GM19438 (cell line): ENCODE results near the gene CRHBP.
"Not testable (repeated sequence)": the region's sequence is repeated elsewhere in the genome, so short reads cannot be mapped to it uniquely, and the experiment has no call there.

ENCODE experiments used
- ATAC-seq: cut with Tn5 transposase; IDR thresholded peaks from one replicate; pipeline ENCODE4 v1.9.1; 2021; ENCODE audit warnings: low read depth; ENCODE audit not compliant: unreplicated experiment

The CRHBP gene, protein sequence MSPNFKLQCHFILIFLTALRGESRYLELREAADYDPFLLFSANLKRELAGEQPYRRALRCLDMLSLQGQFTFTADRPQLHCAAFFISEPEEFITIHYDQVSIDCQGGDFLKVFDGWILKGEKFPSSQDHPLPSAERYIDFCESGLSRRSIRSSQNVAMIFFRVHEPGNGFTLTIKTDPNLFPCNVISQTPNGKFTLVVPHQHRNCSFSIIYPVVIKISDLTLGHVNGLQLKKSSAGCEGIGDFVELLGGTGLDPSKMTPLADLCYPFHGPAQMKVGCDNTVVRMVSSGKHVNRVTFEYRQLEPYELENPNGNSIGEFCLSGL

GRCh38 chr5:76952795-76953536 lies at the start of gene CRHBP:
Gene CRHBP (plus strand): TSS chr5:76953045. CDS start chr5:76953135, 90 bp downstream.
- ATAC-seq, result no peak

DNA sequence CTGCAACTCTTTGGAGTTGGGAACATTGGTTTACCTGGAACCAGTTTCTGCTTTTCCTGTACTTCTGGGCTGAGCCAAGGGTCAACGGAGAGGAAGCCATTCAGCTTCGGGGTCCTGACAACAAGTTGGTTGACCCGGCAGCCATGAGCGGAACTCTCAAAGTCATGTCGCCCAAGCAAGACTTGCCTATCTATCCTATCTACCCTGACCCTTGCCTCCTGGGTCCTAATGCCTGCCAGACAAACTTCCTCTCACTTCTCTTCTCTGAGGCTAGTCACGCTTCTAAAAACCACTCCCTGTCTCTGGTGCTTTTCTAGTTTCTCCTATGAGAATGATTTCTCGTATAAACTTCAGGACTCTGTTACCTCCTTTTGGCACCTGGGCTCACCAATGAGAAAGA lies 44.7 kb upstream of the CRHBP start:
- no peak for ATAC-seq

- not testable (repeated sequence) for ATAC-seq
Observed at GRCh38 chr5:76910344-76910933, 42.4 kb upstream of the CRHBP start.

DNA sequence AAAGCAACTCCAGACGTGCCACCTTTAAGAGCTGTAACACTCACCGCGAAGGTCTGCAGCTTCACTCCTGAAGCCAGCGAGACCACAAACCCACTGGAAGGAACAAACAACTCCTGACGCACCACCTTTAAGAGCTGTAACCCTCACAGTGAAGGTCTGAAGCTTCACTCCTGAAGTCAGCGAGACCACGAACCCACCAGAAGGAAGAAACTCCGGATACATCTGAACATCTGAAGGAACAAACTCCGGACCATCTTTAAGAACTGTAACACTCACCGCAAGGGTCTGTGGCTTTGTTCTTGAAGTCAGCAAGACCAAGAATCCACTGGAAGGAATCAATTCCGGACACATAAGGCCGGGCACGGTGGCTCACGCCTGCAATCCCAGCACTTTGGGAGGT lies 38.2 kb upstream of the CRHBP start:
- not testable (repeated sequence) for ATAC-seq

DNA sequence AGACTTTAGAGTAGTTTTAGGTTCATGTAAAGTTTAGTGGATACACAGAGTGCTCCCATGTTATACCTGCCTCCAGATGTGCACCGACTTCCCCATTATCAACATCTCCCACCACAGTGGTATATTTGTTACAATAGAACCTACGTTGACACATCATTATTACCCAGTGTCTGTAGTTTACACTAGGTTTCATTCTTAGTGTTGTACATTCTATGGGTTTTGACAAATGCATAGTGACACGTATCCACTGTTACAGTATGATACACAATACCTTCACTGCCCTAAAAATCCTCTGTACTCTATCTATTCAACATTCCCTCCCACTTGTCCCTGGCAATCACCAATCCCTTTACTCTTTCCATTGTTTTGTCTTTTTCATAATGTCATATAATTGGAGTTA lies 34.3 kb upstream of the CRHBP start:
- no peak for ATAC-seq

DNA sequence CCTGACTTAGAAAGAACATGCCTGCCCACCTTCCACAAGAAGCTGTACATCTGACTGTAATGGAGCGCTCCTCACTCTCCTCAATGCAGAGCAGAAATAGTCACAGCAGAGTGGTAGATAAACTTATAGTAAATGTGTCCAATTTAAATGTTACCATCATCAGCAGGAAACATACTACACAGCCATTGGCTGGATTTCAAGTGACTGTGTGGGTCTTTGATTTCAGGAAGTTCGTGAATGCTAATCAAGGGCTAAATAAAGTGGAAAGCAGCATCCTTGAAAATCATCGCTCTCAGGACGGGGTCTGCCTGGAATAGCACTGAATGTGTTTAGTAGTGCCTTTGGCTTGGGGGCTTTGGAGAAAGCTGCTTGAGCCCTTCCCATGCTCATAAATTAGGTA lies 32.4 kb upstream of the CRHBP start:
- ATAC-seq, result no peak

DNA sequence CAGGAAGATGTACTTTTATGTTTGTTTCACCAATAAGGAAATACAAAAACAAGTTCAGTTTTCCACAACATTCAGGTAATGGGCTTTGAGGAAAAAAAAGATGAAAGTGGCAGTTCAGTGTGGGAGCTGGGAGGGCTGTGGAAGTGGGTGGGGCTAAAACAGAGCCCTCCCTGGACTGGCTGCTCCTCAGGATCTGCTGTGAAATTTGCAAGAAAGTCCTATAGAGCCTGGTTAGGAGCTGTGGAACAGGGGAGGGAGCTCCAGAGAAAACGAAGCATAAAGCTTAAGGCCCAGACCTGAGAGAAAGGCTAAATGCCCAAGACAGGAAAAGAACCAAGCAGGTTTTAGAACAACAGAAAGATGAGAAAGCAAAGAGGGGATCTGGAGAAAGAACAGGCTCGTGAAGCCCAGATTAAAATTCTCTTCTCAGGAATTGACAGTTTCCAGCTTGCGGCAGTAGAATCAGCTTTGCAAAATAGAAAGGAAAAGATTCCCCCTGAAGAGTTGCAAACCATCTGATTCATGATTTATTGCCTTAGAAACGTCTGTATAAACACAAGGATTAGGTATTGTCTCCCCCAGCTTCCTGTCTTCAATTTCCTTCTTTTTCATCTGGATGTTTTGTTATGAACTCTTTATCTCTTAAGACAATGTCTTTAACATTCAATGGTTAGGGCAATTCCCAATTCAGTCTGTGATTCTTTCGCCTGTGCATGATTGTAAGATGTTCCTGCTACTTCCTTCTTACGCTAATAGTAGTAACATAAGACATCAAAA lies 26.3 kb upstream of the CRHBP start:
- ATAC-seq, result no peak

DNA sequence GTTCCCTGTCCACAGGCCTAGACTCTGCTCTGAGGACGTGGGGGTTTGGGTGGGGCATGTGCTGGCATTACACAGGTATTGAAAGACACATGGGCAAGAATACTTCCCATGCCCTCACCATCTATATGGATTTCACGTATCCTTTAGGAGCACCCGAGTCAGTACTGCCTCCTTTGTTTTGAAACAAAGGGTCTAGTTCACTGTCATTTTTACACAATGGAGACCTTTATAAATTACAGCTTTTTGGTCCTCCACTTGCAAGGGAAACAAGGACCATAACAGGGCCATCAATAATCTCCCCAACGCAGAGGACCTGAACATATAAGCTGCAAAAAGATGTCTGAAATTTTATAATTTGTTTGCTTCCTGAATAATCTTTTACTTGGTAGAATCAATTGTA lies 24.9 kb upstream of the CRHBP start:
- no peak for ATAC-seq

DNA sequence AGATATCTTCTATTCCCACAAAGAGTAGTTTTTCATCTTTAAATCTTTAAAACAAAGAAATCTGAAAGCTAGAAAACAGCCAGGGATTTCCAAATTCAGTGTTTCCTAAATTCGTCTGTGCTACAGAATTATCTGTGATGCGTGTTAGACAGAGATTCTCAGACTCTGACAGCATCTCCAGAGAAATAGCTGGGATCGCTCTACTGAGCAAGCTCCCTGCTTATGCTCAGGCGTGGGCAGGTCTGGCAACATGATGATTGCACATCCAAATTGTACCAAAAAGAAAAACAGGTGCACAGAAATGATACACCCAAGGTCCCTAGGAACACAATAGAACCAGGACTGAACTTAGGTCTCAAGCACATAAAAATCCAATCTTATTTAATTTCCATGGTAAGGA lies 22.8 kb upstream of the CRHBP start:
- no peak for ATAC-seq

- ATAC-seq, result no peak
Observed at GRCh38 chr5:76938177-76938576, 14.7 kb upstream of the CRHBP start.

DNA sequence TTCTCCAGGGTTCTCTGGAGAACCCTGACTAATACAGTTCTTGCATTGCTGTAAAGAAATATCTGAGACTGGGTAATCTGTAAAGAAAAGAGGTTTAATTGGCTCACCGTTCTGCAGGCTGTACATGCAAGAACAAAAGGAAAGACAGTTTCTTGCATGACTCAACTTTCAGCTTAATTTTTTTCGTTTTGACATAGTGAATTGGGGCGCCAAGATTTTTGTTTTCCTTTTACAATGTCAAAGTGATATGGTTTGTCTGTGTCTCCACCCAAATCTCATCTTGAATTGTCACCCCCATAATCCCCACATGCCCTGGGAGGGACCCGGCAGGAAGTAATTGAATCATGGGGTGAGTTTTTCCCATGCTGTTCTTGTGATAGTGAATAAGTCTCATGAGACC lies 11.8 kb upstream of the CRHBP start:
- ATAC-seq, result no peak

DNA sequence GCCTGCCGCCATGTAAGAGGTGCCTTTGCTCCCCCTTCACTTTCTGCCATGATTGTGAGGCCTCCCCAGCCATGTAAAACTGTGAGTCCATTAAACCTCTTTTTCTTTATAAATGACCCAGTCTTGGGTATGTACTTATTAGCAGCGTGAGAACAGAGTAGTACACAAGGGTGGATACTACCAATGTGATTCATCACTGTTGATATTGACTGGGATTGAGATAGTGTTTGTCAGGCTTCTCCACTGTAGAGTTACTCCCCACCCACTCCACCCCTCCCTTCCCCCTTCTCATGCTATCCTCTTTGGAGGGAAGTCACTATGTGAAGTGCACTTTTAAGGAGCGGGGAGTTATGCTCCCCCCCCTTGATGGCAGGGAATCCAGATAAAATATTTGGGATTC lies 11.4 kb upstream of the CRHBP start:
- no peak for ATAC-seq

DNA sequence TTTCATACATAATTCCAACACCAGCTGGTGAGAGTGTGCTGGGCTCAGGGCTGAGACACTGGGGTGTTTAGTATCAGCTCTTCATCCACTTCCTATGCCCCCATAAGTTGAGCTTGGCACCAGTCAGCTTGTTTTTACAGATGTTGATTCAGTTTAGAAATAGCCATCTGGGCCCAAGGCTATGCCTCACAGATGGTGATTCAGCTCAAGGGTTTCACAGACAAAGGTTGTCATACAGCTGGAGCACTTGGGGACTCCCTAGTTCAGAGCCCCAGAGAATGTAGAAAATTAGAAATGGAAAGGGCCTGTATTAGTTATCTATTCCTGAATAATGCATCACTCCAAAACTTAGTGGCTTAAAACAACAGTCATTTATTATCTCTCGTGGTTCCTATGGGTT lies 10.3 kb upstream of the CRHBP start:
- ATAC-seq, result no peak

DNA sequence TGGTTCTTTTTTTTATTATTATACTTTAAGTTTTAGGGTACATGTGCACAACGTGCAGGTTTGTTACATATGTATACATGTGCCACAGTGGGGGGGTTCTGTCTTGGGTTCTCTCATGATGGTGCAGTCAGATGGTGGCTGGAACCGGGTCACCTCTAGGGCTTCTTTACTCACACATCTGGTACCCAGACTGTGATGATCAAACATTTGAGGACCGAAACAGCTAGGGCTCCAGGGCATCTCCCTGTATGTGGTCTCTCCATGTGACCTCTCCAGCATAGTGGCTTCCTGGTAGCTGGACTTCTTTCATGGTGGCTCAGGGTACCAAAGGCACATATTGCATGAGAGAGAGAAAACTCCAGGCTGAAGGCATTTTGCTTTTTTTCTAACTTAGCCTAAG lies 9.8 kb upstream of the CRHBP start:
- no peak for ATAC-seq

GRCh38 chr5:76944638-76945037 lies 8.2 kb upstream of the CRHBP start:
- ATAC-seq, result no peak

GRCh38 chr5:76945238-76945637 lies 7.6 kb upstream of the CRHBP start:
- not testable (repeated sequence) for ATAC-seq

GRCh38 chr5:76946090-76946489 lies 6.8 kb upstream of the CRHBP start:
- no peak for ATAC-seq

DNA sequence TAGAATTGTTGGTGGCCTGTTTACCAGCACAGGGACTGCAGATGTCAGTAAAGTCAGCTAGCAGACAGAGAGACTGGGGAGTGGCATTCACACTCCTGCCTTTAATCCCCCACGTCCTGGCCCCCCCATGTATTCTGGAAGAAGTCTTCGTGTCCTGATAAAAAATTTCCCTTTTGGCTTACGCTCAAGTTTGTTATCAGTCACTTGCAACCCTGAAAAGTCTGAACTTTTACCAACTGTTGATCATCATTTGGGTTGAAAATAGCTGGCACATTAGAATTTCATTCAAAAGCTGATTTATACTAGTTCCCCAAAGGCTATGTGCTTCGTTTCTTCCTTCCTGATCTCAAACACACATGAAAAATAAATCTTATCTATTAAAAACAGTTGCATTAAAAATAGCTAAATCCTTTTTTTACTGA lies 5.8 kb upstream of the CRHBP start:
- no peak for ATAC-seq

DNA sequence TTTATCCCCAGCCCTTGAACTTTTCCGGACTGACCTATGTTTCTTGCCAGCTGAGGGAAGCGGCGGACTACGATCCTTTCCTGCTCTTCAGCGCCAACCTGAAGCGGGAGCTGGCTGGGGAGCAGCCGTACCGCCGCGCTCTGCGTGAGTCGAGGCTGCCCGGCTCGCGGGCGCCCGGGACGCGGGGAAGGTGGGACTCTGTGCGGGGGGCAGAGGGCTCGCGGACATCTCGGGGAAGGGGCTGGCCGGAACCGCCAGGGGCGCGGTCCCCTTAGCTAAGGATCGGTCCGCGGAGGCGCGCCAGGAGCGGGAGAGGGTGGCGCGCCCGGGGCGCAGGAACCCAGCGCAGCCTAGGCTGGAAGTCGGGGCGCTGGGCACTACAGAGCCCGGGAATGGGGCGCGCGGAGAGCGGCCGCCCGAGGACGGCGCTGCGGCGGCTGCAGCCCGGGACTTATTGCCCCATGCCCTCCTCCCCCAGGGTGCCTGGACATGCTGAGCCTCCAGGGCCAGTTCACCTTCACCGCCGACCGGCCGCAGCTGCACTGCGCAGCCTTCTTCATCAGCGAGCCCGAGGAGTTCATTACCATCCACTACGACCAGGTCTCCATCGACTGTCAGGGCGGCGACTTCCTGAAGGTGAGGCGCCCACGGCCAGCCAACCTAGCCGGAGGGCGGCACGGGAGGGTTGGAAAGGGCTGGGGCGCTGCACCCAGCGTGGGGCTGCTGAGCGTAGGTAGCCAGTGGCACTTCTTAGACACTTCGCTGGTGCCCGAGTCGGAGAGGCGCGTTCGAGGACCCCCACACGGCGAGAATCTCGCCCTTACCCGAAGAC lies 922 bp downstream of the CRHBP start:
- no peak for ATAC-seq

DNA sequence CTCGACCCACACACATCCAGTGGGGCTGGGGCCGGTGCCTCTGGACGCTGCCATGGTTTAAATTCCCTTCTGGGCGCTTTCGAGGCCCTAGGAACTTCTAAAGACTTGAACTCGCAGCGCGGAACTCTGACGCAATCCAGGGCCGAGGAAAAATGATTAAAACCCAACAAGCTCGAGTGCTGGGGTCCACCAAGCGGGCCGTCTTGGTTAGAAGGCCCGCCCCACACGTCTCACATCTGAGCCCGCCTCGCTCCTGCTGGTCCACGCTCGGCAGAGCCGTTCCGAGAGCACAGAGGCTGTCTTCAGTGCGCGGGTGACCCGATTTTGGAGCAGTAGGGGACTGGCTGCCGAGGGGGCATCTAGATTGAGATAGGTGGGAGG lies 1.5 kb downstream of the CRHBP start:
- ATAC-seq, result no peak
